HEK293 (cell line): ENCODE data around the gene SLC25A2.

Experiments used
- CTCF ChIA-PET: fragments of 350-600 bp; formaldehyde crosslinking; extraction: SDS; loops from one replicate; lab custom pipeline; 2021; ENCODE audit warnings: antibody characterized with exemption; lab: Yijun Ruan, JAX
- POLR2A ChIA-PET: fragments of 300-600 bp; formaldehyde crosslinking; extraction: SDS; loops from one replicate; lab custom pipeline; 2020; ENCODE audit warnings: antibody characterized with exemption, inconsistent platforms; lab: Yijun Ruan, JAX
- H3K27ac ChIP-seq: fragments of 200-500 bp; sonication (Bioruptor generic); 2 replicates; pipeline ENCODE4 v1.5.1; 2014; ENCODE audit warnings: low read depth, low read length, control low read depth, inconsistent platforms; ENCODE audit errors: extremely low read depth
- H3K36me3 ChIP-seq, 2 experiments: fragments of 200-500 bp in 1 of 2; sonication (Bioruptor generic) in 1 of 2; 1 replicate in 1 of 2; 2 replicates in 1 of 2; pipeline ENCODE4 v1.5.1; 2014 to 2017; ENCODE audit warnings: inconsistent platforms in 2 of 2, low read length in 2 of 2; ENCODE audit not compliant: control insufficient read depth in 2 of 2, insufficient read depth in 1 of 2
- H3K4me1 ChIP-seq: fragments of 200-500 bp; sonication (Bioruptor generic); 2 replicates; pipeline ENCODE4 v1.5.1; 2014; ENCODE audit warnings: mild to moderate bottlenecking, low read length, inconsistent platforms; ENCODE audit not compliant: control insufficient read depth, insufficient read depth
- H3K4me3 ChIP-seq: 2 replicates; pipeline ENCODE4 v1.5.1; 2011; ENCODE audit warnings: low read depth, mild to moderate bottlenecking, control low read depth, low read length, moderate library complexity
- H3K9me3 ChIP-seq: fragments of 200-500 bp; sonication (Bioruptor generic); 2 replicates; pipeline ENCODE4 v1.5.1; 2014; ENCODE audit warnings: low read depth, low read length, inconsistent platforms; ENCODE audit not compliant: control insufficient read depth, insufficient read depth
- GLI2 ChIP-seq: fragments of 450-650 bp; formaldehyde crosslinking; IDR thresholded peaks from 2 replicates; pipeline ENCODE4; 2017; ENCODE audit warnings: missing biosample characterization, missing genetic modification characterization, low read depth, borderline replicate concordance
- MEIS1 ChIP-seq: sonication (generic); formaldehyde crosslinking; IDR thresholded peaks from 2 replicates; pipeline ENCODE4 v1.8.1; 2022; ENCODE audit warnings: missing genetic modification reagents, mild to moderate bottlenecking, borderline replicate concordance
- SCRT2 ChIP-seq: fragments of 450-650 bp; formaldehyde crosslinking; IDR thresholded peaks from 2 replicates; pipeline ENCODE4 v1.5.1; 2016; ENCODE audit warnings: missing biosample characterization, missing genetic modification characterization
- SETDB1 ChIP-seq: IDR thresholded peaks from one replicate; pipeline ENCODE4 v1.6.1; 2017; ENCODE audit warnings: mild to moderate bottlenecking, low read length, moderate library complexity, mixed read lengths; ENCODE audit not compliant: insufficient read length
- ZBTB17 ChIP-seq: fragments of 450-650 bp; formaldehyde crosslinking; IDR thresholded peaks from 2 replicates; pipeline ENCODE4 v1.5.1; 2016; ENCODE audit warnings: missing biosample characterization, missing genetic modification characterization
- ZFP69B ChIP-seq: fragments of 450-650 bp; formaldehyde crosslinking; IDR thresholded peaks from 2 replicates; pipeline ENCODE4 v1.5.1; 2016; ENCODE audit warnings: missing biosample characterization, missing genetic modification characterization
- ZNF132 ChIP-seq: fragments of 450-650 bp; formaldehyde crosslinking; IDR thresholded peaks from 2 replicates; pipeline ENCODE4 v1.5.1; 2017; ENCODE audit warnings: missing biosample characterization, missing genetic modification characterization, borderline replicate concordance
- ZNF169 ChIP-seq: fragments of 450-650 bp; formaldehyde crosslinking; IDR thresholded peaks from 2 replicates; pipeline ENCODE4 v1.5.1; 2016; ENCODE audit warnings: missing biosample characterization, missing genetic modification characterization
- ZNF404 ChIP-seq: fragments of 450-650 bp; formaldehyde crosslinking; IDR thresholded peaks from 2 replicates; pipeline ENCODE4 v1.5.1; 2017; ENCODE audit warnings: missing biosample characterization, missing genetic modification characterization
- ZNF544 ChIP-seq: fragments of 450-650 bp; formaldehyde crosslinking; IDR thresholded peaks from 2 replicates; pipeline ENCODE4 v1.5.0; 2017; ENCODE audit warnings: missing biosample characterization, missing genetic modification characterization
- ZNF555 ChIP-seq: fragments of 450-650 bp; formaldehyde crosslinking; conservative IDR thresholded peaks from 2 replicates; pipeline ENCODE4 v1.5.1; 2017; ENCODE audit warnings: missing biosample characterization, mild to moderate bottlenecking, missing genetic modification characterization, inconsistent platforms
- ZNF654 ChIP-seq: fragments of 450-650 bp; formaldehyde crosslinking; IDR thresholded peaks from 2 replicates; pipeline ENCODE4 v1.5.1; 2016; ENCODE audit warnings: low read depth, missing biosample characterization, missing genetic modification characterization
- ZNF664 ChIP-seq: fragments of 450-650 bp; formaldehyde crosslinking; IDR thresholded peaks from 2 replicates; pipeline ENCODE4 v1.5.1; 2016; ENCODE audit warnings: missing biosample characterization, missing genetic modification characterization
- ZNF777 ChIP-seq: fragments of 450-650 bp; formaldehyde crosslinking; IDR thresholded peaks from 2 replicates; pipeline ENCODE4 v1.5.1; 2017; ENCODE audit warnings: missing biosample characterization, missing genetic modification characterization, borderline replicate concordance
- ZSCAN16 ChIP-seq: fragments of 450-650 bp; formaldehyde crosslinking; IDR thresholded peaks from 2 replicates; pipeline ENCODE4 v1.5.1; 2016; ENCODE audit warnings: missing biosample characterization, missing genetic modification characterization
- TF ChIP-seq, protein P1 (sequence below): fragments of 450-650 bp; formaldehyde crosslinking; IDR thresholded peaks from 2 replicates; pipeline ENCODE4 v1.5.1; 2016; ENCODE audit warnings: missing biosample characterization, missing genetic modification characterization
- TF ChIP-seq, protein P2 (sequence below): fragments of 450-650 bp; formaldehyde crosslinking; IDR thresholded peaks from 2 replicates; pipeline ENCODE4 v1.5.1; 2016; ENCODE audit warnings: missing biosample characterization, missing genetic modification characterization
- TF ChIP-seq, protein P3 (sequence below): fragments of 450-650 bp; formaldehyde crosslinking; IDR thresholded peaks from 2 replicates; pipeline ENCODE4 v1.5.1; 2016; ENCODE audit warnings: missing biosample characterization, missing genetic modification characterization
- TF ChIP-seq, protein P4 (sequence below): fragments of 450-650 bp; formaldehyde crosslinking; IDR thresholded peaks from 2 replicates; pipeline ENCODE4 v1.5.0; 2017; ENCODE audit warnings: missing biosample characterization, missing genetic modification characterization, borderline replicate concordance
- TF ChIP-seq, protein P5 (sequence below): fragments of 450-650 bp; formaldehyde crosslinking; IDR thresholded peaks from 2 replicates; pipeline ENCODE4 v1.5.1; 2017; ENCODE audit warnings: missing biosample characterization, missing genetic modification characterization

Gene SLC25A2

DNA sequence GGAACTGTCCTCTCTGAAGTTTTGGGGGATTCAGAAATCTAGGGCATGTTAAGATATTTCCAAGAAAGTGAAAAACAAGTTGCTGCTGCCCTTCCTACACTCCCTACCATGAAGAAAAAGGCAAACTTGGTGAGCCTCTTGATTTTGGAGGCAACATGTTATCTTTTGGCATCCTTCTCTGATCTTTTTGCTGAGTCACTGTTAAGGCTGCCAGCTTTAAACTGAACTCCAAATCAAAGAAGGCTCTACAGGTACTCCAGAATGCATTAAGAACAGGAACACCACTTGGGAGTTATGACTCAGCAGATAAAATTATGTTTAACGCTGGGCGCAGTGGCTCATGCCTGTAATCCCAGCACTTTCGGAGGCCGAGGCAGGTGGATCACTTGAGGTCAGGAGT lies 34.7 kb downstream of the SLC25A2 start:
- Histone ChIP-seq H3K36me3 (no peaks in the 10 kb centered on the region), H3K4me1 (no peaks in the 10 kb centered on the region), H3K27ac (no peak overlapping the region), H3K4me3 (no peak overlapping the region), H3K9me3 (peaks cover 2% of the 10 kb centered on the region)
- no peak for TF ChIP-seq SCRT2 (tag by site-specific recombination)
- no peak for TF ChIP-seq ZFP69B (tag by site-specific recombination)
- no peak for TF ChIP-seq ZNF777 (tag by site-specific recombination)
- TF ChIP-seq ZNF544 = no peak
- no peak for TF ChIP-seq ZNF555 (tag by site-specific recombination)
- TF ChIP-seq, protein P1, sequence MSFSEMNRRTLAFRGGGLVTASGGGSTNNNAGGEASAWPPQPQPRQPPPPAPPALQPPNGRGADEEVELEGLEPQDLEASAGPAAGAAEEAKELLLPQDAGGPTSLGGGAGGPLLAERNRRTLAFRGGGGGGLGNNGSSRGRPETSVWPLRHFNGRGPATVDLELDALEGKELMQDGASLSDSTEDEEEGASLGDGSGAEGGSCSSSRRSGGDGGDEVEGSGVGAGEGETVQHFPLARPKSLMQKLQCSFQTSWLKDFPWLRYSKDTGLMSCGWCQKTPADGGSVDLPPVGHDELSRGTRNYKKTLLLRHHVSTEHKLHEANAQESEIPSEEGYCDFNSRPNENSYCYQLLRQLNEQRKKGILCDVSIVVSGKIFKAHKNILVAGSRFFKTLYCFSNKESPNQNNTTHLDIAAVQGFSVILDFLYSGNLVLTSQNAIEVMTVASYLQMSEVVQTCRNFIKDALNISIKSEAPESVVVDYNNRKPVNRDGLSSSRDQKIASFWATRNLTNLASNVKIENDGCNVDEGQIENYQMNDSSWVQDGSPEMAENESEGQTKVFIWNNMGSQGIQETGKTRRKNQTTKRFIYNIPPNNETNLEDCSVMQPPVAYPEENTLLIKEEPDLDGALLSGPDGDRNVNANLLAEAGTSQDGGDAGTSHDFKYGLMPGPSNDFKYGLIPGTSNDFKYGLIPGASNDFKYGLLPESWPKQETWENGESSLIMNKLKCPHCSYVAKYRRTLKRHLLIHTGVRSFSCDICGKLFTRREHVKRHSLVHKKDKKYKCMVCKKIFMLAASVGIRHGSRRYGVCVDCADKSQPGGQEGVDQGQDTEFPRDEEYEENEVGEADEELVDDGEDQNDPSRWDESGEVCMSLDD (tag by site-specific recombination) = no peak
- TF ChIP-seq ZNF404 (tag by site-specific recombination) = no peak
- TF ChIP-seq, protein P2, sequence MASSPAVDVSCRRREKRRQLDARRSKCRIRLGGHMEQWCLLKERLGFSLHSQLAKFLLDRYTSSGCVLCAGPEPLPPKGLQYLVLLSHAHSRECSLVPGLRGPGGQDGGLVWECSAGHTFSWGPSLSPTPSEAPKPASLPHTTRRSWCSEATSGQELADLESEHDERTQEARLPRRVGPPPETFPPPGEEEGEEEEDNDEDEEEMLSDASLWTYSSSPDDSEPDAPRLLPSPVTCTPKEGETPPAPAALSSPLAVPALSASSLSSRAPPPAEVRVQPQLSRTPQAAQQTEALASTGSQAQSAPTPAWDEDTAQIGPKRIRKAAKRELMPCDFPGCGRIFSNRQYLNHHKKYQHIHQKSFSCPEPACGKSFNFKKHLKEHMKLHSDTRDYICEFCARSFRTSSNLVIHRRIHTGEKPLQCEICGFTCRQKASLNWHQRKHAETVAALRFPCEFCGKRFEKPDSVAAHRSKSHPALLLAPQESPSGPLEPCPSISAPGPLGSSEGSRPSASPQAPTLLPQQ = no peak
- TF ChIP-seq ZNF169 = no peak
- no peak for TF ChIP-seq ZNF132
- TF ChIP-seq, protein P3, sequence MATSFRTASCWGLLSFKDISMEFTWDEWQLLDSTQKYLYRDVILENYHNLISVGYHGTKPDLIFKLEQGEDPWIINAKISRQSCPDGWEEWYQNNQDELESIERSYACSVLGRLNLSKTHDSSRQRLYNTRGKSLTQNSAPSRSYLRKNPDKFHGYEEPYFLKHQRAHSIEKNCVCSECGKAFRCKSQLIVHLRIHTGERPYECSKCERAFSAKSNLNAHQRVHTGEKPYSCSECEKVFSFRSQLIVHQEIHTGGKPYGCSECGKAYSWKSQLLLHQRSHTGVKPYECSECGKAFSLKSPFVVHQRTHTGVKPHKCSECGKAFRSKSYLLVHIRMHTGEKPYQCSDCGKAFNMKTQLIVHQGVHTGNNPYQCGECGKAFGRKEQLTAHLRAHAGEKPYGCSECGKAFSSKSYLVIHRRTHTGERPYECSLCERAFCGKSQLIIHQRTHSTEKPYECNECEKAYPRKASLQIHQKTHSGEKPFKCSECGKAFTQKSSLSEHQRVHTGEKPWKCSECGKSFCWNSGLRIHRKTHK (tag by site-specific recombination) = no peak
- TF ChIP-seq ZNF664 (tag by site-specific recombination) = no peak
- no peak for TF ChIP-seq MEIS1 (CRISPR knock-in tag)
- no peak for TF ChIP-seq ZBTB17 (tag by site-specific recombination)
- no peak for TF ChIP-seq ZNF654 (tag by site-specific recombination)
- TF ChIP-seq ZSCAN16 (tag by site-specific recombination) = no peak
- TF ChIP-seq GLI2 (tag by site-specific recombination) = no peak
- TF ChIP-seq, protein P4, sequence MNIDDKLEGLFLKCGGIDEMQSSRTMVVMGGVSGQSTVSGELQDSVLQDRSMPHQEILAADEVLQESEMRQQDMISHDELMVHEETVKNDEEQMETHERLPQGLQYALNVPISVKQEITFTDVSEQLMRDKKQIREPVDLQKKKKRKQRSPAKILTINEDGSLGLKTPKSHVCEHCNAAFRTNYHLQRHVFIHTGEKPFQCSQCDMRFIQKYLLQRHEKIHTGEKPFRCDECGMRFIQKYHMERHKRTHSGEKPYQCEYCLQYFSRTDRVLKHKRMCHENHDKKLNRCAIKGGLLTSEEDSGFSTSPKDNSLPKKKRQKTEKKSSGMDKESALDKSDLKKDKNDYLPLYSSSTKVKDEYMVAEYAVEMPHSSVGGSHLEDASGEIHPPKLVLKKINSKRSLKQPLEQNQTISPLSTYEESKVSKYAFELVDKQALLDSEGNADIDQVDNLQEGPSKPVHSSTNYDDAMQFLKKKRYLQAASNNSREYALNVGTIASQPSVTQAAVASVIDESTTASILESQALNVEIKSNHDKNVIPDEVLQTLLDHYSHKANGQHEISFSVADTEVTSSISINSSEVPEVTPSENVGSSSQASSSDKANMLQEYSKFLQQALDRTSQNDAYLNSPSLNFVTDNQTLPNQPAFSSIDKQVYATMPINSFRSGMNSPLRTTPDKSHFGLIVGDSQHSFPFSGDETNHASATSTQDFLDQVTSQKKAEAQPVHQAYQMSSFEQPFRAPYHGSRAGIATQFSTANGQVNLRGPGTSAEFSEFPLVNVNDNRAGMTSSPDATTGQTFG (tag by site-specific recombination) = no peak
- ChIA-PET CTCF (no interaction called here), POLR2A (no interaction called here)

DNA sequence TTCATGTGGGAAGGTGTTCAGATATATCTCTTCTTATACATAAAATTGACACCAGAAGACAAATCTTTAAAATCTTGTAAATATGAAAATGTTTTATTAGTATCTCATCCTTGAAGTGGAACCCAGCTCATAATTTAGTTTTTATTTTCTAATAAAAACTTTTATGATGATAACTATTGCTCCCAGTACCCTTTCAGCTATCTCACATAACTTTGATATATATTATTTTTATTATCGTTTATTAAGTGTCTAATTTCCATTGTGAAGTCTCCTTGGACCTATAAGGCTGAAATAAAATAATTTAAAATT lies 42.7 kb downstream of the SLC25A2 start:
- no peaks in the 10 kb centered on the region; the same call in 1 of the 2 replicates for H3K9me3 ChIP-seq
- ChIA-PET CTCF (interaction anchor here (0.5 to 1.6 kb wide), 4 partner anchors 9 to 378 kb away, joined by 3 to 4 read pairs (median 3); partner anchors contain the start of gene PCDHB16), POLR2A (no interaction called here)
- no peak overlapping the region for H3K4me3 ChIP-seq
- TF ChIP-seq, protein P5, sequence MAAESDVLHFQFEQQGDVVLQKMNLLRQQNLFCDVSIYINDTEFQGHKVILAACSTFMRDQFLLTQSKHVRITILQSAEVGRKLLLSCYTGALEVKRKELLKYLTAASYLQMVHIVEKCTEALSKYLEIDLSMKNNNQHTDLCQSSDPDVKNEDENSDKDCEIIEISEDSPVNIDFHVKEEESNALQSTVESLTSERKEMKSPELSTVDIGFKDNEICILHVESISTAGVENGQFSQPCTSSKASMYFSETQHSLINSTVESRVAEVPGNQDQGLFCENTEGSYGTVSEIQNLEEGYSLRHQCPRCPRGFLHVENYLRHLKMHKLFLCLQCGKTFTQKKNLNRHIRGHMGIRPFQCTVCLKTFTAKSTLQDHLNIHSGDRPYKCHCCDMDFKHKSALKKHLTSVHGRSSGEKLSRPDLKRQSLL (tag by site-specific recombination) = no peak
- TF ChIP-seq ZNF555 (tag by site-specific recombination) (no peak), SETDB1 (peak; percentile 72)
- H3K27ac ChIP-seq = no peak overlapping the region
- H3K4me1 ChIP-seq = no peaks in the 10 kb centered on the region
- H3K36me3 ChIP-seq = no peaks in the 10 kb centered on the region
